WI38 (cell line): Measurements from ENCODE around the gene KRT34.

Experiments used
- H3K4me3 ChIP-seq: 2 replicates; pipeline ENCODE4 v1.5.1; 2011; ENCODE audit warnings: low read depth, mild to moderate bottlenecking, control low read depth, low read length
- CTCF ChIP-seq: IDR thresholded peaks from 2 replicates; pipeline ENCODE4 v1.5.1; 2012; ENCODE audit warnings: low read depth, mild to moderate bottlenecking, control low read depth, low read length

KRT34 gene

GRCh38 chr17:41334385-41335305 lies 47.5 kb downstream of the KRT34 start:
- H3K4me3 ChIP-seq = no peak overlapping the region
- TF ChIP-seq CTCF = no peak

- H3K4me3 ChIP-seq = no peak overlapping the region
- no peak for TF ChIP-seq CTCF
These were observed 48.3 kb downstream of the KRT34 start for GRCh38 chr17:41333836-41334235.

- H3K4me3 ChIP-seq = no peak overlapping the region
- no peak for TF ChIP-seq CTCF
These were observed 49.0 kb downstream of the KRT34 start for GRCh38 chr17:41333098-41333497.

- TF ChIP-seq CTCF = no peak
- no peak overlapping the region for H3K4me3 ChIP-seq
These were observed 49.9 kb downstream of the KRT34 start for GRCh38 chr17:41332239-41332638.

- TF ChIP-seq CTCF = no peak
- H3K4me3 ChIP-seq = no peak overlapping the region
These were observed 50.5 kb downstream of the KRT34 start for GRCh38 chr17:41331606-41332005.

- peak; percentile 91 for TF ChIP-seq CTCF
- no peak overlapping the region for H3K4me3 ChIP-seq
These were observed 52.7 kb downstream of the KRT34 start for GRCh38 chr17:41329279-41329948.

- H3K4me3 ChIP-seq = no peak overlapping the region
- no peak for TF ChIP-seq CTCF
These were observed 53.9 kb downstream of the KRT34 start for GRCh38 chr17:41328207-41328606.
